ENCODE measurements around the gene TIPIN.
"Not testable (repeated sequence)": the region's sequence is repeated elsewhere in the genome, so short reads cannot be mapped to it uniquely, and the experiment has no call there.

Gene TIPIN

DNA sequence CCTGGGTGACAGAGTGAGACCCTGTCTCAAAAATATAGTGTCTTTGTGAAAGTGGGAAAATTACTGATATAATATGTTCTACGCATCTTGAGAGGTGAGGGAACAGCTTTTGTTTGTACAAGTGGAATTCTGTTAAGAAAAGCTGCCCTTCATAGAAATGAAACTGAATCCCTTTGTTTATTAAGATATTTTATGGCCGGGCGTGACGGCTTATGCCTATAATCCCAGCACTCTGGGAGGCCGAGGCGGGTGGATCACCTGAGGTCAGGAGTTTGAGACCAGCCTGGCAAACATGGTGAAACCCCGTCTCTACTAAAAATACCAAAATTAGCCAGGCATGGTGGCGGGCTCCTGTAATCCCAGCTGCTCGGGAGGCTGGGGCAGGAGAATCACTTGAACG, 52.1 kb downstream of the TIPIN start:
- not testable (repeated sequence) for DNase-seq (ENCODE audit: extremely low read depth in 1 of 2, low read depth in 1 of 2)

- no peak for DNase-seq (ENCODE audit: extremely low read depth in 1 of 2, low read depth in 1 of 2)
Measured at GRCh38 chr15:66302489-66303278, 53.8 kb downstream of the TIPIN start.

DNA sequence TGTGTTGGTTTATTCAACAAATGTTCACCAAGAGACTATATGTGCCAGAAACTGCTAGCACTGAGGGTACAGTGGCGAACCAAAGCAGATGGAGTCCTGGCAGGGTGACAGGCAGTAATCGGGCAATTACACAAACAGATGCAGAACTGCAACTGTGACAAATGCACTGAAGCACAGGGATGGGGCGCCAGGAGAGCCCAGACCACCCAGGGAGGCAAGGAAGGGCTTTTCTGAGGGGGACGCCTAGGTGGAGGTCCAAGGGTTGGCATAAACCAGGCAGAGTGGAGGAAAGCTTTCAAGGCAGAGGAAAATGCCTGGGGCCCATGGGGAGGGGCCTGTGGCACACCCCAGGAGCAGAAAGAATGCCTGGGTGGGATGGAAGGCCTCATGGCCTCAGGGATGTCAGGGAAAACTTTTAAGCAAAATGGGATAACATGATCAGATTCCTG, 57.7 kb downstream of the TIPIN start:
- DNase-seq (ENCODE audit: extremely low read depth in 1 of 2, low read depth in 1 of 2) = no peak

DNA sequence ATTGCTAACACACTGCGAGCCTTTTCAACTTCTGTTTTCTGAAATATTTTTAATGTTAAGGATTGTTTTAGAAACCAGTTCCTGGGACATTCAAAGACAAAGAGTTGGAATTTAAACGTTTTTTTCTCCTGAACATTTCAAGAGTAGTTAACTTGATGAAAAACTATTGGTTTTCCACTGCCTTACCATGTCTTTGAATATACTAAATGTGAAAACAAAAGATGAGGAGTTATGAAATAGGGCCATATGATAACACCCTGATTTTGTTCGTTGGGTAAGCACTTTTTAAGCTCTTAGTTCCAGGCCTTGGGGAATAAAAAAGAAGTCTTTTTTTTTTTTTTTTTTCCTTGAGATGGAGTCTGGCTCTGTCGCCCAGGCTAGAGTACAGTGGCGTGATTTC, 60.3 kb downstream of the TIPIN start:
- no peak for DNase-seq (ENCODE audit: extremely low read depth in 1 of 2, low read depth in 1 of 2)

GRCh38 chr15:66294932-66295235, 61.6 kb downstream of the TIPIN start:
- no peak for DNase-seq (ENCODE audit: extremely low read depth in 1 of 2, low read depth in 1 of 2)

GRCh38 chr15:66294157-66294931, 62.1 kb downstream of the TIPIN start:
- no peak for DNase-seq (ENCODE audit: extremely low read depth in 1 of 2, low read depth in 1 of 2)

GRCh38 chr15:66293419-66294156, 62.9 kb downstream of the TIPIN start, which contains the start of gene DIS3L:
DIS3L (plus strand) TSS chr15:66293568; CDS start chr15:66293597, 29 bp downstream.
- DNase-seq (ENCODE audit: extremely low read depth in 1 of 2, low read depth in 1 of 2) = peak; percentile 43

GRCh38 chr15:66292571-66293418, 63.7 kb downstream of the TIPIN start:
- DNase-seq (ENCODE audit: extremely low read depth in 1 of 2, low read depth in 1 of 2) = no peak

GRCh38 chr15:66291816-66292570, 64.5 kb downstream of the TIPIN start:
- no peak for DNase-seq (ENCODE audit: extremely low read depth in 1 of 2, low read depth in 1 of 2)

- DNase-seq (ENCODE audit: extremely low read depth in 1 of 2, low read depth in 1 of 2) = no peak
Measured at GRCh38 chr15:66290518-66290917, 66.0 kb downstream of the TIPIN start.

GRCh38 chr15:66290007-66290406, 66.5 kb downstream of the TIPIN start:
- no peak for DNase-seq (ENCODE audit: extremely low read depth in 1 of 2, low read depth in 1 of 2)

GRCh38 chr15:66288551-66289185, 67.8 kb downstream of the TIPIN start:
- no peak for DNase-seq (ENCODE audit: extremely low read depth in 1 of 2, low read depth in 1 of 2)

DNA sequence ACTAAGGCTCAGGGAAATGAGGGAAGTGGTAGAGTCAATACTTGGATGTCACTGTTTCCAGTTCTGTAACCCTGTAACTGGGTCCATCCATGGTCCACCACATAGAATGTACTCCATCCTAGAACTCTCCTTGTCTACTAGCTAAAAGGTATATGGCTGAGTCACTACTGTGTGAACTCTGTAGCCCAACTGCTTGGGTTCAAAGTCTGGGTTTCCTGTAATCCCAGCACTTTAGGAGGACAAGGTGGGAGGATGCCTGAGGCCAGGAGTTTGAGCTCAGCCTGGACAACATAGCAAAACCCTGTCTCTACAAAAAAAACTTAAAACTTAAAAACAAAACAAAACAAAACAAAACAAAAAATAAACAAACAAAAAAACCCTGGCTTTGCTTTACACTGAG, 68.4 kb downstream of the TIPIN start:
- no peak for DNase-seq (ENCODE audit: extremely low read depth in 1 of 2, low read depth in 1 of 2)

- DNase-seq (ENCODE audit: extremely low read depth in 1 of 2, low read depth in 1 of 2) = no peak
Measured at GRCh38 chr15:66287461-66288057, 68.9 kb downstream of the TIPIN start.

All from stimulated activated CD8-positive, alpha-beta memory T cell treated with anti-CD3 and anti-CD28 coated beads, Interleukin-7, amount 100 ng/mL, for 48 hours (primary cell).